MM.1S (cell line): ENCODE measurements around the gene MAN1C1.
A peak's percentile ranks its signal among the peaks of the same experiment; 100 is the strongest.

Experiments
- DNase-seq: peaks from one replicate; pipeline ENCODE4 v3.0.0-alpha.2; 2015
- H2AFZ ChIP-seq: fragments of 300-600 bp; sonication (generic); 2 replicates; pipeline ENCODE4 v1.6.0; 2016; ENCODE audit warnings: antibody characterized with exemption, low read length
- H3F3A ChIP-seq: fragments of 300-600 bp; sonication (generic); 2 replicates; pipeline ENCODE4 v1.6.1; 2016; ENCODE audit warnings: mild to moderate bottlenecking, antibody characterized with exemption, low read length, moderate library complexity, mixed read lengths; ENCODE audit not compliant: insufficient read depth
- H3K27ac ChIP-seq: fragments of 300-600 bp; sonication (generic); 2 replicates; pipeline ENCODE4 v1.5.1; 2016; ENCODE audit warnings: mild to moderate bottlenecking, low read length
- H3K27me3 ChIP-seq: fragments of 300-600 bp; sonication (generic); replicated peaks from 2 replicates; pipeline ENCODE4 v1.6.0; 2016; ENCODE audit warnings: low read length; ENCODE audit not compliant: insufficient read depth
- H3K36me3 ChIP-seq: fragments of 300-600 bp; sonication (generic); replicated peaks from 2 replicates; pipeline ENCODE4 v1.6.1; 2016; ENCODE audit warnings: mild to moderate bottlenecking, low read length, mixed read lengths; ENCODE audit not compliant: insufficient read depth
- H3K4me1 ChIP-seq: fragments of 300-600 bp; sonication (generic); 2 replicates; pipeline ENCODE4 v1.6.1; 2016; ENCODE audit warnings: low read length, mixed read lengths
- H3K4me2 ChIP-seq: fragments of 300-600 bp; sonication (generic); 2 replicates; pipeline ENCODE4 v1.6.0; 2016; ENCODE audit warnings: low read depth, low read length
- H3K4me3 ChIP-seq: fragments of 300-600 bp; sonication (generic); 2 replicates; pipeline ENCODE4 v1.5.1; 2016; ENCODE audit warnings: low read length, mixed read lengths
- H3K79me2 ChIP-seq: fragments of 300-600 bp; sonication (generic); 2 replicates; pipeline ENCODE4 v1.6.1; 2016; ENCODE audit warnings: mixed run types, low read length, mixed read lengths
- H3K9ac ChIP-seq: fragments of 300-600 bp; sonication (generic); 2 replicates; pipeline ENCODE4 v1.6.1; 2016; ENCODE audit warnings: low read length, mixed read lengths
- H3K9me2 ChIP-seq: fragments of 300-600 bp; sonication (generic); replicated peaks from 2 replicates; pipeline ENCODE4 v1.6.1; 2016; ENCODE audit warnings: mild to moderate bottlenecking, low read length, mixed read lengths; ENCODE audit not compliant: insufficient read depth
- H3K9me3 ChIP-seq: fragments of 300-600 bp; sonication (generic); replicated peaks from 2 replicates; pipeline ENCODE4 v1.6.1; 2016; ENCODE audit warnings: mild to moderate bottlenecking, low read length, mixed read lengths; ENCODE audit not compliant: insufficient read depth
- H4K20me1 ChIP-seq: fragments of 300-600 bp; sonication (generic); 2 replicates; pipeline ENCODE4 v1.6.1; 2016; ENCODE audit warnings: mild to moderate bottlenecking, low read length, moderate library complexity, mixed read lengths; ENCODE audit not compliant: insufficient read depth
- CTCF ChIP-seq: fragments of 300-600 bp; sonication (generic); IDR thresholded peaks from 2 replicates; pipeline ENCODE4 v1.5.1; 2016; ENCODE audit warnings: antibody characterized with exemption, low read length, mixed read lengths
- EZH2 ChIP-seq: fragments of 300-600 bp; sonication (generic); optimal IDR thresholded peaks from 2 replicates; pipeline ENCODE3; 2017; ENCODE audit warnings: low read depth, mild to moderate bottlenecking, antibody characterized with exemption, low read length, mixed read lengths
- EZH2phosphoT487 ChIP-seq: fragments of 300-600 bp; sonication (generic); IDR thresholded peaks from 2 replicates; pipeline ENCODE4 v1.6.1; 2018; ENCODE audit warnings: antibody characterized with exemption, low read length

MAN1C1 gene

GRCh38 chr1:25607123-25607522 is 9.5 kb upstream of the MAN1C1 start:
- no peak overlapping the region for H3K4me3 ChIP-seq
- DNase-seq = no peak
- no peaks in the 10 kb centered on the region; the same call in 1 of the 2 replicates for H3K27me3 ChIP-seq
- H3K27ac ChIP-seq = peak overlapping the region; percentile 6; the same call in 1 of the 2 replicates
- H3F3A ChIP-seq = peaks cover 15% of the 10 kb centered on the region
- no peak overlapping the region for H3K9ac ChIP-seq
- TF ChIP-seq EZH2phosphoT487 (no peak), CTCF (no peak), EZH2 (no peak)
- no peaks in the 10 kb centered on the region for H3K9me3 ChIP-seq
- H2AFZ ChIP-seq = no peak overlapping the region
- H4K20me1 ChIP-seq = no peaks in the 10 kb centered on the region
- H3K4me2 ChIP-seq = peak overlapping the region; percentile 34
- no peaks in the 10 kb centered on the region for H3K36me3 ChIP-seq
- no peaks in the 10 kb centered on the region for H3K79me2 ChIP-seq
- peaks cover 9% of the 10 kb centered on the region for H3K4me1 ChIP-seq
- H3K9me2 ChIP-seq = no peaks in the 10 kb centered on the region

- H3K9ac ChIP-seq = no peak overlapping the region
- H3K4me1 ChIP-seq = peaks cover 9% of the 10 kb centered on the region
- peaks cover 15% of the 10 kb centered on the region for H3F3A ChIP-seq
- no peaks in the 10 kb centered on the region for H4K20me1 ChIP-seq
- peak overlapping the region; percentile 77 for H3K4me2 ChIP-seq
- H3K36me3 ChIP-seq = no peaks in the 10 kb centered on the region
- no peaks in the 10 kb centered on the region for H3K79me2 ChIP-seq
- H2AFZ ChIP-seq = no peak overlapping the region
- H3K27ac ChIP-seq = no peak overlapping the region
- H3K27me3 ChIP-seq = no peaks in the 10 kb centered on the region; the same call in 1 of the 2 replicates
- no peak overlapping the region for H3K4me3 ChIP-seq
- peak; percentile 92 for DNase-seq
- TF ChIP-seq EZH2phosphoT487 (no peak), CTCF (peak; percentile 32; the same call in 1 of the 2 replicates)
- no peaks in the 10 kb centered on the region for H3K9me2 ChIP-seq
- H3K9me3 ChIP-seq = no peaks in the 10 kb centered on the region
Observed at GRCh38 chr1:25608488-25609178, 8.0 kb upstream of the MAN1C1 start.

- Histone ChIP-seq H3K27me3 (no peaks in the 10 kb centered on the region; the same call in 1 of the 2 replicates), H3F3A (peaks cover 20% of the 10 kb centered on the region), H3K27ac (no peak overlapping the region), H3K4me3 (no peak overlapping the region), H3K36me3 (no peaks in the 10 kb centered on the region), H3K79me2 (no peaks in the 10 kb centered on the region), H3K9me3 (no peaks in the 10 kb centered on the region), H3K4me1 (peaks cover 16% of the 10 kb centered on the region), H3K9ac (no peak overlapping the region), H3K9me2 (no peaks in the 10 kb centered on the region), H3K4me2 (no peak overlapping the region), H4K20me1 (no peaks in the 10 kb centered on the region), H2AFZ (no peak overlapping the region)
- DNase-seq = no peak
- TF ChIP-seq CTCF = no peak
Observed at GRCh38 chr1:25609921-25610320, 6.7 kb upstream of the MAN1C1 start.
